ENCODE data around the gene LY86.

Gene LY86

GRCh38 chr6:6570929-6571671 is 17.4 kb upstream of the LY86 start:
- no peak for DNase-seq (ENCODE audit: low read depth)

GRCh38 chr6:6575143-6575542 is 13.4 kb upstream of the LY86 start:
- no peak for DNase-seq (ENCODE audit: low read depth)

- no peak for DNase-seq (ENCODE audit: low read depth)
Observed at GRCh38 chr6:6577735-6578134, 10.8 kb upstream of the LY86 start.

GRCh38 chr6:6579281-6579680 is 9.2 kb upstream of the LY86 start:
- DNase-seq (ENCODE audit: low read depth): no peak

- no peak for DNase-seq (ENCODE audit: low read depth)
Observed at GRCh38 chr6:6580225-6580856, 8.2 kb upstream of the LY86 start.

GRCh38 chr6:6581054-6581453 is 7.5 kb upstream of the LY86 start:
- DNase-seq (ENCODE audit: low read depth): no peak

- DNase-seq (ENCODE audit: low read depth): no peak
Observed at GRCh38 chr6:6582131-6582530, 6.4 kb upstream of the LY86 start.

GRCh38 chr6:6583836-6584235 is 4.7 kb upstream of the LY86 start:
- DNase-seq (ENCODE audit: low read depth): no peak

GRCh38 chr6:6584310-6585002 is 4.1 kb upstream of the LY86 start:
- no peak for DNase-seq (ENCODE audit: low read depth)

- no peak for DNase-seq (ENCODE audit: low read depth)
Observed at GRCh38 chr6:6585003-6585311, 3.6 kb upstream of the LY86 start.

- DNase-seq (ENCODE audit: low read depth): no peak
Observed at GRCh38 chr6:6586167-6586566, 2.4 kb upstream of the LY86 start.

- no peak for DNase-seq (ENCODE audit: low read depth)
Observed at GRCh38 chr6:6586671-6587526, 1.6 kb upstream of the LY86 start.

GRCh38 chr6:6587696-6588063 is 840 bp upstream of the LY86 start:
- DNase-seq (ENCODE audit: low read depth): no peak

- DNase-seq (ENCODE audit: low read depth): no peak
Observed at GRCh38 chr6:6588924-6589709, 597 bp downstream of the LY86 start.

GRCh38 chr6:6590530-6590929 is 2.0 kb downstream of the LY86 start:
- DNase-seq (ENCODE audit: low read depth): no peak

GRCh38 chr6:6591778-6592465 is 3.4 kb downstream of the LY86 start:
- DNase-seq (ENCODE audit: low read depth): no peak

GRCh38 chr6:6592826-6593475 is 4.4 kb downstream of the LY86 start:
- no peak for DNase-seq (ENCODE audit: low read depth)

GRCh38 chr6:6593867-6594468 is 5.4 kb downstream of the LY86 start:
- no peak for DNase-seq (ENCODE audit: low read depth)

GRCh38 chr6:6595025-6595424 is 6.5 kb downstream of the LY86 start:
- DNase-seq (ENCODE audit: low read depth): no peak

- DNase-seq (ENCODE audit: low read depth): no peak
Observed at GRCh38 chr6:6595952-6596351, 7.4 kb downstream of the LY86 start.

Data from activated T-helper 1 cell treated with Interleukin-2 at 50 U/mL for 16 hours (primary cell).